HG03520 (cell line): Measurements from ENCODE around the gene NRIP2.

Experiments used
- ATAC-seq: cut with Tn5 transposase; IDR thresholded peaks from one replicate; pipeline ENCODE4 v1.9.1; 2021; ENCODE audit warnings: mild to moderate bottlenecking, moderate library complexity; ENCODE audit not compliant: unreplicated experiment

The NRIP2 gene

GRCh38 chr12:2783936-2784600 lies 50.8 kb downstream of the NRIP2 start:
- no peak for ATAC-seq

GRCh38 chr12:2779281-2779680 lies 55.6 kb downstream of the NRIP2 start:
- ATAC-seq = no peak

- no peak for ATAC-seq
Observed at GRCh38 chr12:2776129-2776806, 58.6 kb downstream of the NRIP2 start.

GRCh38 chr12:2775431-2775830 lies 59.4 kb downstream of the NRIP2 start:
- no peak for ATAC-seq
